NCI-H1694 treated with DMSO at 0.1 percent for 48 hours (cell line): Measurements from ENCODE around the gene RBM38.

Source experiments
- DNase-seq: peaks from one replicate; lab custom pipeline; 2025; lab: John Stamatoyannopoulos, UW

The RBM38 gene

GRCh38 chr20:57435498-57436222, 44.5 kb downstream of the RBM38 start:
- no peak for DNase-seq

DNA sequence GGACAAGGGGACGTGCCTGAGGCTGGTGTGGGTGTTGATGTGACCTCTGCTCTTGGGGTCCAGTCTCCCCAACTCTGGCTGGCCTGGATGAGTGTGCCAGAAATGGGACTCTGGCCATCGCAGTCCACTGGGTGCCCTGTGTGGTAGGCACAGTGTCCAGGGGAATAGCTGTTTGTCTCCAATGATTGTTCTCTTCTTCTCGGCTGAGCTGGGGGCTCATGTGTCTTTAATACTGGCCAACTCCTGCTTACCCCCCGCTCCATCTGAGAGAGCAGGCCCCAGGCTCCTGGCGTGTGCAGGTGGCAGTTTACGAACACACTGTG, 45.0 kb downstream of the RBM38 start:
- no peak for DNase-seq

GRCh38 chr20:57437267-57437666, 46.1 kb downstream of the RBM38 start:
- no peak for DNase-seq

DNA sequence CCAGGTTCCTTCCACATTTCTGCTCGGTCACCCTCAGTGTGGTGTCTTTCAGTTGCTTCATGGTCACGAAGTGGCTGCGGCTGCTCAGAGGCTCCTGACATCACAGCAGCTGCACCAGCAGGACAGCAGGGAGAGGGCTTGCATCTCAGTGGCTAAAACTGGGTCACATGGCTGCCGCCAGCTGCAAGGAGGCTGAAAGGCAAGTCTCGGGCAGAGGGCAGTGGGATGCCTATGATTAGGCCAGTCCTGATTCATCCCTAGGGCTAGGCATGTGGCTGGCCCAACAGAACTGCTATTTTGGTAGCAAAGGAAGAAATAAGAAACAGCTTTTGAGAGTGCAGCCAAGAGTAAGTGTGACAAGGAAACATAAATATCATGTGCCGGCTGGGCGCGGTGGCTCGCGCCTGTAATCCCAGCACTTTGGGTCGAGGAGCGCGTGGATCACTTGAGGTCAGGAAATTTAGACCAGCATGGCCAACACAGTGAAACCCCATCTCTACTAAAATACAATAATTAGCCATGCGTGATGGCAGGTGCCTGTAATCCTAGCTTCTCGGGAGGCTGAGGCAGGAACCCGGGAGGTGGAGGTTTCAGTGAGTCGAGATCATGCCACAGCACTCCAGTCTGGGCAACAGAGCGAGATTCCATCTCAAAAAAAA, 46.6 kb downstream of the RBM38 start:
- DNase-seq, result no peak

- no peak for DNase-seq
These were observed 47.4 kb downstream of the RBM38 start for GRCh38 chr20:57438552-57438951.

DNA sequence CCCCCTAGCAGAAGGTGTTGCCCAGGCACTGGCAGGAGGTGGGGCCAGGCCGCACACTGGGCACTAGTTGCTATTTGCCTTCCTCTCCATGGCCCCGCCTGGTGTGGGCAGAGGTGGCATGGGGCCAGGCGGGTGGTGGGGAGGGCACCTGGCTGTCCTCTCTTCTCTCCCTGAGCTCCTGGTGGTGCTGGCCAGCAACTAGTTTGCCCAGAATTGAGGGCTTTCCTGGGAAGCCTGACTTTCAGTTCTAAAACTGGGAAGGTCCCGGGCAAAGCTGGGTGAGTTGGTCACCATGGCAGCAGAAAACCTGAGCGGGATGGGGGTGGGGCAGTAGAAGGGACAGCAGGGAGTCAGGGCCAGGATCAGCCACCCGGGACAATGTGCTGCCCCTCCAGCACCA, 48.2 kb downstream of the RBM38 start:
- no peak for DNase-seq

DNA sequence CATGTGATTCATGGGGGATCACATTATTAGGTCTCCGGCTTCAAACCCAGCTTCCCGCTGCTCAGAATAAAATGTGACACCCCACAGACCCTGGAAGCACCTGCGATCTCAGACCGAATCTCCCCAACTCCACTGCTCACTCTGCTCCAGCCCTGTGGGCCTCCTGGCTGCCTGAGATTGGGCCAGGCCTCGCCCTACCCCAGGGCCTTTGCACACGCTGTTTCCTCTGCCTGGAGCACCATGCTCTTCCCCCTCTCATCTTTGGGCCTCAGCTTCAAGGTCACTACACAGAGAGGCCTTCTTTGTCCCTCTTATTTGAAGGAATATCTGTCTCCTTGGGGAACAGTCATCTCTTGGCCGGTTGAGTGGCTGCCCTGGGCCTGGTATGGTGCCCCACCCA, 48.8 kb downstream of the RBM38 start:
- no peak for DNase-seq

DNA sequence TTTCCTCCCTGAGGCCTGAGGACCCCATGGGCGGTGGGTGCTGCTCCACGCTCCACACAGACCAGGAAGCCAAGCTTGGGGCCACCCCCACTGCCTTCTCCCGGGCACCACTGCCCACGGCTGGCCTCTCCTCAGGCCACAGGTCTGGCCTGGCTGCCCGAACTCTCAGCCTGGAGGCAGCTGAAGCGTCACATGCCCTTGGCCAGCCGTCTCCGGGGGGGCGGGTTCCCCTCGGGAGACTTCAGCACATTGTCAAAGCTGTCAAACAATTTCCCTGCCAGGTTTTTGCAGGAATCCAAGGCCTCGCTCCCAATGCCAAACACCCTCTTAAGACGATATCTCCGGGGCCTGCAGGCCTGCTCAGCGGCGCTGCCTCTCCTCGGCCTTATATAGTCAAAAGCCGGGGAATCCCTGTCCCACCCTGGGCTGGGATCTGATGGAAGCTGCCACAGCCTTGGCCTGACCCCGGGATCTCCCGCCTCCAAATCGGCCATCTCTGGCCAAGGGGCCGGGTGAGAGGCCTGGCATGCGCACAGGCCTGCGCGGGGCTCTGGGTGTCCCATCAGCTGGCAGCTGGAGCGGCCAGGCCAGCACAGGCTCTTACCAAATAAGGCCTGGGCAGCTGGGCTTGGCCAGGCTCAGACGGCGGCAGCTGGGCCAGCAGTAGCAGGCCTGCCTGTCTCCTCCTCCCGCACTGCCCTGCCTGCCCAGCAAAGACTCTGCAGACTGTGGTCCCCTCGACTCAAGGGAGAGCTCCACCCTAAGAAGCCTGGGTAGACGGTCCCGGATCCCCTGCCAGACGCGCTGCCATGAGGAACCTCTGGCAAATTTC, 49.7 kb downstream of the RBM38 start:
- DNase-seq, result no peak

DNA sequence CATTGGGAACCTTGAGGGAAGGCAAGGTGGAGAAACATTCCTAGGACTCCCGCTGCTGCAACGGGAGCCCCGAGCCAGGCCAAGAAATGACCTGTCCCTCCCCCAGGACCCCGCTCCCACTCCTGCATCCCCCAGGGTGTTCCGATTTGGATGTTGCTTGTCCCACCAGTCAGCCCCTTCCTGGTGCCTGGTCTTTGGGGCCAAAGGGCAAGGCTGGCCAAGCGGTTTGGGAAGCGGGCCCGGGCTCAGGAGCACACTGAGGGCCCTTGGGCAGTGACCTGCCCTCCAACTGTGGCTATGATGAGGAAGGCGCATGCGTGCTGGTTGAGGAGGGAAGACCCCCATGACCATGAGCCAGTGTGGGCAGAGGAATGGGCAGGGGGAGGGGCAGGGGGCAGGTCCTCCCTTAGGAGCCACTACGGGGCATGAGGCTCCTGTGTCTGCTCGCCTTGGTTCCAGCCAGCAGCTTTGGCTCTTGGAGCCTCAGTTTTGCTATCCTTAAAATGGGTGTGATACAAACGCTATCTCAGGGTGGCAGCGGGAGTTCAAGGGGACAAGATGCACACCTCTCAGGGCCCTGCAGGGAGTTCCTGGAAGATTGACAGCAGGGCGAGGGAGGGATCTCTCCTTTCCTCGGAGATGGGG, 50.4 kb downstream of the RBM38 start:
- DNase-seq, result no peak

GRCh38 chr20:57442158-57442887, 51.1 kb downstream of the RBM38 start:
- no peak for DNase-seq

- no peak for DNase-seq
These were observed 51.7 kb downstream of the RBM38 start for GRCh38 chr20:57442888-57443239.

GRCh38 chr20:57443349-57444265, 52.4 kb downstream of the RBM38 start:
- DNase-seq, result no peak

DNA sequence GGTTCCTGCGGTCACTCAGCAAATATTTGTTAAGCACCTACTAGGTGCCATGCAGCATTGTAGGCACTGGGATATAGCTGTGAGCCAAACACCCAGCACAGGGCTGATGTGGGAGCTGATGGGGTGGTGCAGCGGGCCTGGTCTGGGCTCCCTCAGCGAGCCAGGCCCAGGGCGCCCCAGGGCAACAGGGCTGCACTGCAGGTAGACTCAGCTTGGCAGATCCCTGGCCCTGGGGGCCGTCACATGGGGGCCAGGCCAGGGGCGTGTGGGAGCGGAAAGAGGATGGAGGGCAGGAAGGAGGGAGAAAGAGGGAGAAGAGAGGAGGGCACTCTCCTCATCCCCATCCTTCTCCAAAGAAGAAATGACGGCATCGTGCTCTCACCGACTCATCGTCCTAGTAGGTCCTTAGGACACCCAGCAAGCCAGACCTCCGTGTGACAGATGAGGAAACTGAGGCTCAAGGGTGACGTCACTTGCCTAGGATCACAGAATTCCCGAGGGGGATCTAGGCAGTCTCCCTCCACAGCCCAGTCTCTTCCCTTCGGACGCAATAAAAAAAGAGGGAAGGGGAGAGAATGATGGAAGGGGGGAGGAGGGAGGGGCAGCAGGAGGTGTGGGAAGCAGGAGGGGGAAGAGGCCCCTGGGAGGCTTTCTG, 53.3 kb downstream of the RBM38 start:
- DNase-seq, result no peak

DNA sequence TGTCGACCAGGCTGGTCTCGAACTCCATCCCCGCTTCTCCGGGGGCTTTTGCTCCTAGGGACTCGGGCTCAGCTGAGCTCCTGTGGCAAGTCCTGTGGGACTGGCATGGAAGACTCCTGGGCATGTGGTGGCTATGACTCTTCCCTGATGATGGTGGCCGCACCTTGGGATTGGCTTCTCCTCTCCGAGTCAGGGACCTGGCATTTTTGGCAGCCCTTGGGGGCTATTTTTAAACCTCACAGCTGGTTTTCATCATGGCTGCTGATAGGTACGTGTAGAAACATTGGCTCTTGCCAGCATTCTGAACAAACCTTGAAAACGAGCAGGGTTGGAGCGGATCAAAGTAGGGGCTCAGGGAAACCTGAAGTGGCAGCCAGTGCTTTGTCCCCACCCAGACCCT, 54.1 kb downstream of the RBM38 start:
- no peak for DNase-seq

GRCh38 chr20:57445774-57446173, 54.6 kb downstream of the RBM38 start:
- DNase-seq, result no peak

DNA sequence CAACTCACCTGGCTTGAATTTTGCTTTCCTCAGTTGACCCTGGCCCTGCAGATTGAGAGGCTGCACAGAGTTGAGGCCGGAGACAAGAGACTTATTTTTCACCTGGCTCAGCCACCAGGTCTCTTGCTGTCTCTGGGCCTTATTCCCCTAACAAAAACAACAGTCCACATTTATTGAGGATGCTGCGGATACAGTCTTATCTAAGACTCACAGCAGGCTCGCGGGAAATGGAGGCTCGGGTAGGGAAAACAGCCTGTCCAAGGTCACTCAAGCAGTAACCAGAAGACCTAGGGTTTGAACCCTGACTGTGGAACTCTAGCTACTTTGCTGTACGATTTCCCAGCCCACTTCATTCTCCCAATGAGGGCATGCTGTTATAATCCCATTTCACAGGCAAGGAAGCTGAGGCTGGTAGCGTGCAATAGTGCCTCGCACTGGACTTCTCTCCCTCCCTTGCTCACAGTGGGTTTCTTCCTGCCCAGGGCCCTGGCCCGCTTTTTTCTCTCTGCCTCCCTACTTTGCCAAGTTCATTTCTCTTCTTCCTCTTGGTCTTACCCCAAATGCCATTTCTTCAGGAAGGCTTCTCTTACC, 57.7 kb downstream of the RBM38 start:
- no peak for DNase-seq

DNA sequence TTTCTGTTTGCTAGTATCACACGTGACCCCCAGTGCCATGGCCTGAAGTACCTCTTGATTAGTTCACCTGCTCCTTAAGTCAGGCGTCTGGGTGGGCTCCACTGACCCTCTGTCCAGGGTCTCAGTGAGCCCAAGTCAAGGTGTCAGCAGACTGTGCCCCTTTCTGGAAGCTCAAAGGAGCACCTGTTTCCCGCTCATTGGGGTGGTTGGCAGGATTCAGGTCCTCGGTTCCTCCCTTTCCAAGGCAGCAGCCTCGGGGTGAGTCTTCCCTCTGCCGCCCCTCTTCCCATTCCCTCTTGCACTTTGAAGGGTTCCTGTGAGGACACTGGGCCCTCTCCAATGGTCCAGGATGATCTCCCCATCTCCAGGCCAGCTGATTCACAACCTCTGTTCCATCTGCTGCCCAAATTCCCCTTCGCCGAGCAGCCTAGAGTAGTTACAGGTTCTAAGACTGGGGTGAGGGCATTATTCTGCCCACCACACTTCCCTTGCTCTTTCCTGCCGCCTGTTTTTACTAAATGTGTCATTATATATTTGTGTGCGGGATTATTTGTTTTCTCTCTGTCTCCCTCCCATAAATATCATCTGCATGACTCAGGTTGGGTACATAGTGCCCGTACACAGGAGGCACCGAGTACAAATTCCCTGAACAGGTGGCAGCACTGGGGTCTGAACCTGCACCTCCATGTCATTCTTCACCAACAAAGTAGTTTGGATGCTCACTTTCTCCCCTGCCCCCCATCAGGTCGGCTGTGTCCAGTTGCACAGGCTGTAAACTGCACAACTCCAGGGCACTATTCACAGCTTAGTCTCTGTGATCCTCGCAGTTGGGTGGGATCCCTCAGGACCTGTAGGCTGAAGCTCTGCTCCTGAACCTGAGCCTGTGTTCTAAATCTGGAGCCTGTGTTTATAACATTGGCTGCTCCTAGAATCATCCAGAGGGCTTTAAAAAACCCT, 58.5 kb downstream of the RBM38 start:
- no peak for DNase-seq

GRCh38 chr20:57450419-57450818, 59.2 kb downstream of the RBM38 start:
- no peak for DNase-seq

DNA sequence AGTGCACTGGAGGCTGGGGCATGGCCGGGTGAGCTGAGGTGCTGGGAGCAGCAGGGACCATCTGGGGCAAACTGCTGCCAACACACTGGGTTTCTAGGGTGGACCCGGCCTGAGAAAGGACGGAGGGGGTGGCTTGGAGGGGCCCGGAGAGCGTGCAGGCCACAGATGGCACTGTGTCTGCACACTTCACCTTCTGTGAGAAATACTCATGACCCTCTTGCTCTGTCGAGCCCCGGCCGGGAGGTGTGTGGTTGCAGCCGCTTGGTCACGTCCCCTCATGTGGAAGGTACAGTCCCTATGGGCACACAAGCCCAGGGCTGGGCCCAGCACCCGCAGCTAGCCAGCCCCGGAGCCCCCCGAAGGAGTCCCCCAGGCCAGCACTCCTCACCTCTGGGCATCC, 59.7 kb downstream of the RBM38 start:
- no peak for DNase-seq
